Kidney capillary endothelial cell (primary cell): ENCODE data around the gene TLX2.
"Not testable (repeated sequence)": the region's sequence is repeated elsewhere in the genome, so short reads cannot be mapped to it uniquely, and the experiment has no call there.

Experiments used
- DNase-seq: peaks from one replicate; pipeline ENCODE4 v3.0.0-alpha.2; 2018; ENCODE audit warnings: low spot score

The TLX2 gene

DNA sequence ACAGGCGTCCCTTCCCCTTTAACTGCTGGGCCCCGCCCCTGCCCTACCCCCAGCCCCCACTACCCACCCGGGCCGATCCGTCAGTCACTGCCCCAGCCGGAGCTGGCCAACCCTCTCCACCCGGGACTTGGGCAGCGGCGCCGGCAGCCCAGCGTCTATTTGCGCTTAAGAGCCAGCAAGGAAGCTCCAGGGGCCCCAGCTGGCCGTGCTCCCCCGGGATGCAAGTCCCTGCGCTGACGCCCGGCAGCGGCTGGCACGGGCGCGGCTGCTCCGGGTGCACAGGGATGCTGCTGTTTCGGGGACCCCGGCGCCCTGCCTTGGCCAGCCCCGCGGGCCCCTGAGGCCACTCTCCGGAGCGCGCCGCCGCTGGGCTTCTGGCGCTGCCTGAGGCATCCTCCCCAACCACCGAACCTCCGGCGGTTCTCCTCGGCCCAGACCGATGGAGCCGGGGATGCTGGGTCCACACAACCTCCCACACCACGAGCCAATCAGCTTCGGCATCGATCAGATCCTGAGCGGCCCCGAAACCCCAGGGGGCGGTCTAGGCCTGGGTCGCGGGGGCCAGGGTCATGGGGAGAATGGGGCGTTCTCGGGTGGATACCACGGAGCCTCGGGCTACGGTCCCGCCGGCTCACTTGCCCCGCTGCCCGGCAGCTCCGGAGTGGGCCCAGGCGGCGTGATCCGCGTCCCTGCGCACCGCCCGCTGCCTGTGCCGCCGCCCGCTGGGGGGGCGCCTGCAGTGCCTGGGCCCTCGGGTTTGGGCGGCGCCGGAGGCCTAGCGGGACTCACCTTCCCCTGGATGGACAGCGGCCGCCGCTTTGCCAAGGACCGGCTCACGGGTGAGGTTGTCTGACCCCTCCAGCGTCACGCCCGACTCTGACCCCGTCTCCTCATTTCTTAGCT, at the start of gene TLX2:
Gene TLX2, plus strand, starts transcription at position 83 of the 903 bp plus-strand sequence. Its CDS starts 357 bp downstream, at position 440.
- DNase-seq, result no peak

DNA sequence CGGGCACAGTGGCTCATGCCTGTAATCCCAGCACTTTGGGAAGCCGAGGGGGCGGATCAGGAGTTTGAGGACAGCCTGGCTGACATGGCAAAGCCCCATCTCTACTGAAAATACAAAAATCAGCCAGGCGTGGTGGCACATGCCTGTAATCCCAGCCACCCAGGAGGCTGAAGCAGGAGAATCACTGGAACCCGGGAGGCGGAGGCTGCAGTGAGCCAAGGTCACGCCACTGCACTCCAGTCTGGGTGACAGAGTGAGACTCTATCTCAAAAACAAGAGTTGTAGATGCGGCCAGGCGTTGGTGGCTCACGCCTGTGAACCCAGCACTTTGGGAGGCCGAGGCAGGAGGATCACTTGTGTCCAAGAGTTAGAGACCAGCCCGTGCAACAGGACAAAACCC, 43.5 kb upstream of the TLX2 start:
- DNase-seq, result not testable (repeated sequence)

DNA sequence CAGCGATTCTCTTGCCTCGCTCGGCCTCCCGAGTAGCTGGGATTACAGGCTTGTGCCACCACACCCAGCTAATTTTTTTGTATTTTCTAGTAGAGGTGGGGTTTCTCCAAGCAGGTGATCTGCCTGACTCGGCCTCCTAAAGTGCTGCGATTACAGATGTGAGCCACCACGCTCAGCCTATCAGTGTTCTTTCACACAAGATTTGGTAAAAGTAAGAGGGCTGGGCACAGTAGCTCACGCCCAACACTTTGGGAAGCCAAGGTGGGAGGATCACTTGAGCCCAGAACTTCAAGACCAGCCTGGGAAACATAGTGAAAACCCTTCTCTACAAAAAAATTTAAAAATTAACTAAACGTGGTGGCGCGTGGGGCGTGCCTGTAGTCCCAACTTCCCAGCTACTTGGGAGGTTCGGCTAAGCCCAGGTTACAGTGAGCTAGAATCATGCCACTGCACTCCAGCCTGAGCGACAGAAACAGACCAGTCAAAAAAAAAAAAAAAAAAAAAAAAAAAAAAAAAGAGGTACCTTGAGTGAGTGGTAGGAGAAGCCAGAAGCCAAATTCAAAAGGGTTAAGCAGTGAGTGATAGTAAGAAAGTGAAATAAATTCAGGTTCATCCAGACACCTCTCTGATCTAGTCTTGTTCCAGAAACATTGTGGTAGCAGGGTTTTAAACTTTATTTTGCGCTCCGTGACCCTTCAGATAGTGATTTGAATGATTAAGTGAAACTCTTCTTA, 42.8 kb upstream of the TLX2 start:
- DNase-seq, result no peak

DNA sequence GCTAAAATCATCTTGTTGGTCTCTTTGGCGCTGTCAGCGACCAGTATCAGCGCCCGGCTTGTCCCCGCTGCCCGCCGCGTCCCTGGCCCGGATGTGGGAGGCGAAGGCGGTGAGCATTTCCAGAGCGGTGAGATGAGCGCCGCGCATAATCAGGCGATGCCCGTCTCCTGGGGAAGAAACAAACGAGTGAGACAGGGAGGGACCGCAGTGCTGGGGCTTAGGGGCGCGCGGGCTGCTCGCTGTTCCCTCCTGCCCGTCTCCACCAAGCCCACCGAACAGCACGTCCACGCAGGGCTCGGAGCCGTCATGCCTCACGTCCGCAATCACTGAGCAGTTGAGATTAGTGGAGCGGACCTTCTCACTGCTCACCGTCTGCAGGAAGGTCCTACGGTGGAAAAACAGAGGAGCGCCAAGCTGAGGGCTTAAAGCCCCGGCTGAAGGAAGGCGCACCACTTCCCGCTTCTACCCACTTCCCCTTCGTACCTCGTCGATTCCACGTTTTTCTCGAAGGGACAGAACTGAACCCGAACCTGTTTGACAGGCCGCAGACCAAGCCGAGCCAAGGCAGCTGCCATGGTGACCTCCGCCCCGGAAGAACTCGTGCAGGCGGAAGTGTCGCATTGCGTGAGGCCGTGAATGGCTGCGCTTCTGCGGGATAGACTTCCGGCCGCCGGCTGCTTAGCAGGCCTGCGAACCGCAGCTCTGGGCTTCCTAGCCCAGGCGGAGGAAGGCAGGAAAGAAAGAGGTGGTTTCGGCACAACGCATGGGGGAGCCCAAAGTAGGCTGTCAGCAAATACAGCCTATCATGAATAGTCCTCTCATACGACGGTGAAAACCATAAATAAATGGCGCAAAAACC, 41.9 kb upstream of the TLX2 start, which contains the start of gene MRPL53:
Gene MRPL53, minus strand, starts transcription at position 595 of the 859 bp plus-strand sequence. Its CDS starts 20 bp downstream, at position 575.
- DNase-seq, result peak; percentile 91

DNA sequence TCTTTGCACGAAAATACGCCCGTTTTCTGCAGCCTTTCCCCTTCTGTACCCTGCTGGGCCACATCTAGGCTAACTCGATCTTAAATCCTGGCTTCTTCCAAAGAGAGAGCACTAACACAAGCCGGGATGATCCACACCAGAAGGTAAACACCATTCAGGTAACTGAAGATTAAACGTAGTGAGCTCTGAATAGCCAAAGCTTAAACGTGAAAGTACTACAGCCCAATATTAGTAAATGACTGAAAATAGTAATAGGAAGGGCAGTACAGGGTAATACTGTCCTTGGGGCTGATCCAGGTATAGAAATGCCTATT, 41.3 kb upstream of the TLX2 start:
- DNase-seq, result no peak

DNA sequence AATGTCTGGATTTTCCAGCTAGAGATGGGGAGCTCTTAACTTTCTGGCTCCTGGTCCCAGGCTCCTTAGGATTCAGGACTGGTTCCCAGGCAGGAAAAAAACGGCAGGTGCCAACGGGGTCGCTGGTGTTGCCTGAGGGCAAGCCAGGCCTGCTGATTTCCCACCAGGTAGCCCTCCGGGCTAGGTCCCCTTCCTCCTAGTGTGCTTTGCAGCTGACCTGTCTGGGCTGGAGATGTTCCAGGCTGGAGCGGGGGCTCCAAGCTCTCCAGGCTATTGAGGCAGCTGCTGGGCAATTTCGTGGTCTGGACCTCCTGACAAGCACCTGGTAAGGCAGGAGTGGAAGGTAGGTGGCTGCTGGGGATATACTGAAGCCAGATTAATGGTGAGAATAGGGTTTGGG, 39.8 kb upstream of the TLX2 start:
- DNase-seq, result no peak

DNA sequence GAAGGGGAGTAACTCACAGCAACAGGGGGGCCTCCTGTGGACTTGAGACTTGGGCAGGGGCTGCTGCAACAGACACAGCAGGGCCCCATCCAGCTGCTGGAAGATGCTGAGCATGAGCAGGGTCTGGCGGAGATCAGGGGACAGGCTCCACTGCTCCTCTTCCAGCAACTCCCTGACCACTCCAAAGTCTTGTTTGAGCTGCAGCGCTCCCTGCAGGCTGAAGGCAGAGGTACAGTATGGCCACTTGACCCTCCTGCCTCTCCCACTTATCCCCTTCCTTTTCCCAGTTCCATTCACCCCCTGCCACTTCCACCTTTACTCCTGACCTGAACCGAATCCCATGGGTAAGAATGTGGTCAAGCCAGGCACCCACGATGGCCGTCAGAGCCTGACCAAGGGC, 39.4 kb upstream of the TLX2 start:
- DNase-seq, result no peak

DNA sequence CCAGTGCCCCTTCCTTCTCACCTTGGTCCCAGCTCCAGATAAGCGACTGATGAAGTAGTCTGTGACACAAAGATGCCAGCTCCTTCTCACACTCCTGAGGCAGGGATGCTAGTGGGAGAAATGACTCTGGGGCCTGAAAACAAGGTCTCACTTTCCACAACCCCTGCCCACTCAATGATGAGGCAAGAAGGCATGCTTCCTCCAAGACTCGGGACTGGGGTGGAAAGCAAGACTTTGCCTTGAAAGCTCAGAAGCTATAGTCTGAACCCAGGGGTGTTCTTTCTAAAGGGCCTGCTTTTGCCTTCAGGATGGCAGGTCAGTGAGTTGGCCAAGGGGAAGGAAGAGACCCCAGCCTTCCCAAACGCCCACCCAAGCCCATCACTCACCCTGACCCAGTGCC, 32.8 kb upstream of the TLX2 start:
- DNase-seq, result no peak

DNA sequence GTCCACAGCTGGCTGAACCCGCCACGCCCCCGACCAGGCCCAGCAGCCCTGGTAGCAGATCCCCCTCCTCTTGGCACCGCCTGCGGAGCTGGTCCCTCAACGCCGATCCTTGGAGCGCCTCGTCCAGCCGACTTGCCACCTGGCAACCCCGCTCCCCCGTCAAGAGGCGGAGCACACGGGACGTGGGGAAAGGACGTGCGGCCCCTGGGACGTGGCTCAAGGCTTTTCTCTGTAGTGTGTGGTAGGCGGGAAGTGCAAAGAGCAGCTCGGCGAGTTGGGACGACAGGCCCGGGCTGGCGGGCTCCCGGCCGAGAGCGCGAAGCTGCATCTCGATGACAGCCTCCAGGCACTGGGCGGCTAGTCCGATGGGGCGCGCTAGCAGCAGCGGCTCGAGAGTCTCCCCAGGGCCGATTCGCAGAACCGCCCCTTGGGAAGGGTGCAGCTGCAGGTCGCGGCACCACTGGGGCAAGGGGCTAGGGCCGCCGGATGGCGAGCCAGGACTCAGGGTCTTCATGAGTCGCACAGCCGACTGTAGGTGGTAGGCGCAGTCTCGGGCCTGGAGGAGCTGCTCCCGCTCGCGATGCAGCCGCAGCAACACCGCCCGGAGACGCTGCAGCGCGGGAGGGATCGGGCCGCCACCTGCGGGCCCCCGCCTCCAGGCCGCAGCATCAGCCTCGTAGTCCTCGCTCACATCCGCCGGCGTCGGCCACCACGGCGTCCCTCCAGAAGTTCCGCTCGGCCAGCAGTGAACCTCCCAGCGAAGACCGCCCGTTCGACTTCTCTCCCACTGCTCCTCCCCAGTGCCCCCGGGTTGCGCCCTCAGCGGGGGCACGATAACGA, 32.1 kb upstream of the TLX2 start:
- DNase-seq, result no peak

DNA sequence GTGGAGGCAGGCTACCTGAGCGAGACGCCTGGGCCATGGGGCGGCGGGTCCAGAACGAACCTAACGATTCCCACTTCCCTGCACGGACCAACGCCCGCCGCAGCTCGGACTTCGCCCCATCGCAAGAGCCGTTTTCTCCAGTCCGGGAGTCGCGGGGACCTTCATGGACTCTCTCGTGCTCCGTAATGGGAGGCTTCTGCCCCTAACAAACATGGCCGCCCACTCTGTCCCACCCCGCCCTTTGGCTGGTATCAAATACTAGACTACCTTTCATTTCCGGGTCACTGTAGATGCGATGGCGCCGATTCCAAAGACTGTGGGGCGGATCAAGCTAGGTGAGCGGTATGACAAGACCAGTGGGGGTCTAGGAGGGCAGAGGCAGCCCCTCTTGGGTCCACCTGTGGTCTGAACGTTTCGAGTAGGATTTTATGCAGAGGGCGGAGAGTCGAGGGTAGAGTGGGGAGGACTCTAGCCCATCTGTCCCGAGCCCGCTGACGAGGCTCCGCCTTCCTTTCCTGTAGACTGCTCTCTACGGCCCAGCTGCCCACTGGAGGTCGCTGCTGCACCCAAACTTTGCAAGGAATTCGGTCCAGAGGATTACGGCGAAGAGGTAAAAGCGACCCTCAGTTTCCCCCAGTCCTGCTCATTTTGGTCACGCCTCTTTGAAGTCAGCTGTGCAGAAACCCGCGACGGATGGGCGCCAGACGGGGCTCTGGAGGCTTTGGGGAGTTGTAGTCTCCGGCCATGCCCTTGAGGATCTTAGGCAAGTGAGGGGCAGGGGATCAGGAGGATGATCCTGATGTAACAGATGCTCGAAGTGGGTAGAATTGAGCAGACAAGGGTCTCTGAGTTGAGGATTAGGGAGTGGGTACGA, 31.2 kb upstream of the TLX2 start, which contains the start of the genes CCDC142 and TTC31:
Gene CCDC142, minus strand, starts transcription at position 198 of the 874 bp plus-strand sequence. Its CDS starts 161 bp downstream, at position 37.
Gene TTC31, plus strand, starts transcription at position 281 of the 874 bp plus-strand sequence. Its CDS starts 15 bp downstream, at position 296.
- peak; percentile 91 for DNase-seq

DNA sequence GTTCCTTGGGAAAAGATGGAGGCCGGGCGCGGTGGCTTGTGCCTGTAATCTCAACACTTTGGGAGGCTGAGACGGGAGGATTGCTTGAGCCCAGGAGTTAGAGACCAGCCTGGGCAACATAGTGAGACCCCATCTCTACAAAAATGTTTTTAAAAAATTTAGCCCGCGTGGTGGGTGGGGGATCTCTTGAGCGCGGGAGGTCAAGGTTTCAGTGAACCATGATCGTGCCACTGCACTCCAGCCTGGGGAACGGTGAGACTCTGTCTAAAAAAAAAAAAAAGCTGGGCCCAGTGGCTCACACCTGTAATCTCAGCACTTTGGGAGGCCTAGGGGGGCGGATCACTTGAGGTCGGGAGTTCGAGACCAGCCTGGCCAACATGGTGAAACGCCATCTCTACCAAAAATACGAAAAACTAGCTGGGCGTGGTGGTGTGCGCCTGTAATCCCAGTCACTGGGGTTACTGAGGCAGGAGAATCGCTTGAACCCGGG, 30.5 kb upstream of the TLX2 start:
- DNase-seq, result not testable (repeated sequence)

DNA sequence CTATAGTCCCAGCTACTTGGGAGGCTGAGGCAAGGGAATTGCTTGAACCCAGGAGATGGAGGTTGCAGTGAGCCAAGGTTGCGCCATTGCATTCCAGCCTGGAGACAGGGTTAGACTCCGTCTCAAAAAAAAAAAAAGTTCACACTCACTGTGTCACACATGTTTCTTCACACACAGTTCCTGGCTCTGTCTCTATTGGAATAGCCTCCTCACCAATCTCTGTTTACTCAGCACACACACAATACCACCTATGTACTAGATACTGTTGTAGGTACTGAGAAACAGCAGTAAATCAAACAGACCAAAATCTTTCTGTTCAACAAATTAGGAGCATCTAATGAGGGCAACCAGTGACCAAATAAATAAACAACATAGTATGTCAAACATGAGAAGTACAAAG, 28.1 kb upstream of the TLX2 start:
- no peak for DNase-seq

DNA sequence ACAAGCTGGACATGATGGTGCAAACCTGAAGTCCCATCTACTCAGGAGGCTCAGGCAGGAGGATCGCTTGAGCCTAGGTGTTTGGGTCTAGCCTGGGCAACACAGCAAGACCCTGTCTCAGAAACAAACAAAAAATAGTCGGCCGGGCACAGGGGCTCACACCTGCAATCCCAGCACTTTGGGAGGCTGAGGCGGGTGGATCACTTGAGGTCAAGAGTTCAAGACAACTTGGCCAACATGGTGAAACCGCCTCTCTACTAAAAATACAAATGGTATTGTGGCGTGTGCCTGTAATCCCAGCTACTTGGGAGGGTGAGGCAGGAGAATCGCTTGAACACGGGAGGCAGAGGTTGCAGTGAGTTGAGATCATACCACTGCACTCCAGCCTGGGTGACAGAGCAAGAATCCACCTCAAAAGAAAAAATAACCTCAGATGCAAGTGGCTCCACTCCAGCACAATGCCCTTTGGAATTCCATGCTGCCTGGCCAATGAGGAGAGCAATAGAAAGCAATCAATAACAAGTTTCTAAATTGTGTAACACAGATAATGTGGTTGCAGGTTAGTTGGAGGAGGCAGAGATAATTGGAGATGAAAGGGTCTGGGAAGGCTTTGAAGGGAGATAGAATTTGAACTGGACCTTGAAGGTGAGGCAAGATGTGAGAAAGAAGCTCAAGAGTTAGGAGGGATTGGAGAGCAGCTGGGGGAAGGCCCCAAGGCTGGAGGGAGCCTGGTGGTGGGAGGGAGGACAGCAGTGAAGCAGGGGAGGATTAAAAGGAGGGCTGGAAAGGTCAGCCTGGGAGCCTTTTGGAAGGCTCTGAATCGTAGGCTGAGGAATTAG, 25.4 kb upstream of the TLX2 start:
- DNase-seq, result no peak

DNA sequence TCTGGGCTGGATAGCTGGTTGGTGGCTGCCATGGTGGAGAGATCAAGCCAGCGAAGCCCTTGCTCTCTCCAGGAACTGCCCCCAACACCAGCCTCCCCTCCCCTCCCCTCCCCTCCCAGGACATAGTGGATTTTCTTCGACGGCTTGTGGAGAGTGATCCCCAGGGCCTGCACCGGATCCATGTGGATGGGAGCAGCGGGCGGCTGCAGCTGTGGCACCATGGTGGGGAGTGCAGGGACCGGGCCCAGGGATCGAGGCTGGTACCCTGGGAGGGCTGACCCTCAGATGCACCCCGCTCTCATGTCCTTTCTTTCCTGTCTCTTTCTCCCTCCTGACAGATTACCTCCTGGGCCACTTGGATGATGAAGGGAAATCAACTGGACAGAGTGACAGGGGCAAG, 24.3 kb upstream of the TLX2 start:
- DNase-seq, result no peak

DNA sequence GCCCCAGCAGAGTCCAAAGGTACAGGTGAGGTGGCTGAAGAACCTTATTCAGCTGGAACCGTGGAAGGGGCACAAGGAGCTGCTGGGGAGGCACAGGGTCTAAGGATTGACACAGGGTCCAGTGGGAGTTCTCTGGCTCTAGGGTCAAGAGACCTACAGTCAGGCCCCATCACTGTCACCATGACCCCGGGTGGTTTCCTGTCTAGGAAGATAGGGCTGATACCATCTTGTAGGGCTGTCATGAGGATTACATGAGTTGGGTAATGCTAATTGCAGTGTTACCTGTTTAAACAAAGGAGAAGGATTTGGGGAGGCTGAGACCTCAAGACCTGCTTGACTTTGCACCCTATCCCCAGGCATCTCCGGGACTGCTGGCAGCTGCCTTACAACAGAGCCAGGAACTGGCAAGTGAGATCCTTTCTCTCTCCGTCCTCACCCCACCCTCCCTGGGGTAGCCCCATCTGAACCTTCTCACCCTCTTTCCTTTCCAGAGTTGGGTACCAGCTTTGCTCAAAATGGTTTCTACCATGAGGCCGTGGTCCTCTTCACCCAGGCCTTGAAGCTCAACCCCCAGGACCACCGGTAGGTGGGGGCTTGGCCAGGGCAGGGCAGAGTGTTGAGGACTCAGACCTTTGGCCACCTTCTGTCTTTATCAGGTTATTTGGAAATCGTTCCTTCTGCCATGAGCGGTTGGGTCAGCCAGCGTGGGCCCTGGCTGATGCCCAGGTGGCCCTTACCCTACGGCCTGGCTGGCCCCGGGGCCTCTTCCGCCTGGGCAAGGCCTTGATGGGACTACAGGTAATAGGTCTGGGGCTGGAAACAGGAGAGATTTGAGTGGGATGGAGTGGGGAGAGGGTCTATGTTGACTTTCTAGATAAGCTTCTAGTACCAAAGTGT, 22.4 kb upstream of the TLX2 start:
- DNase-seq, result no peak

DNA sequence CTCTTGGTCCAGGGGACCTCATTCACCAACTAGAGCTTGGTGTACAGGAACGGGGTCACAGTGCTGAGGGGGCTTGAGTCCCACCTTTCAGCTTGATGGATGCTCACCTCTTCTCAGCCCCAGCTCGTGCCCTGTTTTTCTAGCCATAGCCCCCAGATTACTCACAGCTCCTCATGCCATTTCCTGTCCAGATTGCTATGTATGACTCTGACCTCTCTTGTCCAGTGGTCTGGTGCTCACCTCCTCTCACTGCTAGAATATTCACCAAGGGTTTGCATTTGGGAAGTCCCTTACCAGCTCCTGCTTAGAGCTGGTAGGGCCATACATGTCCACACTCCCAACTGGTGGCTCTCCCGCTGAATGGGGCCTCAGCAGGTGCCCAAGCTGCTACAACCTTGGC, 20.7 kb upstream of the TLX2 start:
- DNase-seq, result no peak

DNA sequence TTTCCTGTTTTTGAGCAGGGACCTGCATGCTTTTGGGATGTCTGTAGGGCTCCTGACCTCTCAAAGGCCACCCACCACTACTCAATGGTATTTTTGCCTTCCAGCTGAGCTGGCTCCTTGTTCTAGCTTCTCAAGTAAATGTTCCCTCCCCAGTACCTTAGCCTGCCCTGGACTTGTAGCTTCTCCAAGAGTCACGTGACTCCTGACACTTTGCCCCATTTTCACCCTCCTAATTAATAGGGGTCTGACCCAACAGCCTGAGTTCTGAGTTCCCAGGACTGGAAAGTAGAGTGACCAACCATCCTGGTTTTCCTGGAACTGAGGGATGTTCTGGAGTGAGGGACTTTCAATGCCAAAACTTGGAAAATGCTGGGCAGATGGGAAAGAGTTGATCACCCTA, 18.8 kb upstream of the TLX2 start:
- no peak for DNase-seq
